ENCODE measurements around the gene KCNJ13.

The KCNJ13 gene

GRCh38 chr2:232776435-232776834 lies at the start of gene KCNJ13:
Gene KCNJ13 (minus strand): TSS chr2:232776565. CDS start chr2:232771362, 5,203 bp downstream.
- Histone ChIP-seq H3K27me3 (no peaks in the 10 kb centered on the region), H3K4me1 (peaks cover 1 to 16% (median 12%) of the 10 kb centered on the region in 10 experiments; a peak in 19 of 20 replicates), H3K4me3 (no peak within 1 kb of the TSS), H3K4me2 (no peak within 1 kb of the TSS), H3K9ac (no peak within 1 kb of the TSS), H3K36me3 (peaks cover 15 to 83% (median 50%) of the 10 kb centered on the region in 11 experiments; a peak in 21 of 22 replicates), H4K20me1 (no peaks in the 10 kb centered on the region; a peak in 4 of 22 replicates), H3K27ac (no peak within 1 kb of the TSS), H3K9me3 (replicated peaks in 1 of 11) (no peaks in the 10 kb centered on the region)
- no peak for TF ChIP-seq Cebpa-rat (IDR thresholded peaks at IDR 0.05)

- Histone ChIP-seq H3K9me3 (replicated peaks in 1 of 11) (no peaks in the 10 kb centered on the region), H3K4me1 (peaks cover 0 to 5% (median 0%) of the 10 kb centered on the region in 10 experiments; a peak in 1 of 20 replicates), H3K9ac (no peak overlapping the region), H4K20me1 (peaks cover 0 to 13% (median 0%) of the 10 kb centered on the region in 11 experiments; a peak in 3 of 22 replicates), H3K4me2 (no peak overlapping the region), H3K36me3 (peaks cover 92 to 100% (median 99%) of the 10 kb centered on the region in 11 experiments), H3K27me3 (no peaks in the 10 kb centered on the region), H3K27ac (no peak overlapping the region), H3K4me3 (no peak overlapping the region)
- TF ChIP-seq Cebpa-rat (IDR thresholded peaks at IDR 0.05), result no peak
Observed at GRCh38 chr2:232817756-232818155, 41.4 kb upstream of the KCNJ13 start.

- Histone ChIP-seq H4K20me1 (peaks cover 0 to 13% (median 0%) of the 10 kb centered on the region in 11 experiments; a peak in 3 of 22 replicates), H3K4me1 (peaks cover 0 to 5% (median 0%) of the 10 kb centered on the region in 10 experiments; a peak in 1 of 20 replicates), H3K9ac (no peak overlapping the region), H3K4me3 (no peak overlapping the region), H3K27ac (no peak overlapping the region), H3K9me3 (replicated peaks in 1 of 11) (no peaks in the 10 kb centered on the region), H3K36me3 (peaks cover 92 to 100% (median 99%) of the 10 kb centered on the region in 11 experiments), H3K4me2 (no peak overlapping the region), H3K27me3 (no peaks in the 10 kb centered on the region)
- no peak for TF ChIP-seq Cebpa-rat (IDR thresholded peaks at IDR 0.05)
Observed at GRCh38 chr2:232816657-232817056, 40.3 kb upstream of the KCNJ13 start.

GRCh38 chr2:232815569-232815968 lies 39.2 kb upstream of the KCNJ13 start:
- no peak overlapping the region for H3K27ac ChIP-seq
- H3K36me3 ChIP-seq, result peaks cover 94 to 100% (median 100%) of the 10 kb centered on the region in 11 experiments
- H3K9ac ChIP-seq, result no peak overlapping the region
- H3K4me2 ChIP-seq, result no peak overlapping the region
- no peaks in the 10 kb centered on the region for H3K27me3 ChIP-seq
- H4K20me1 ChIP-seq, result peaks cover 0 to 13% (median 0%) of the 10 kb centered on the region in 11 experiments; a peak in 3 of 22 replicates
- no peak for TF ChIP-seq Cebpa-rat (IDR thresholded peaks at IDR 0.05)
- H3K4me1 ChIP-seq, result peaks cover 0 to 5% (median 0%) of the 10 kb centered on the region in 10 experiments; a peak in 1 of 20 replicates
- no peaks in the 10 kb centered on the region for H3K9me3 ChIP-seq (replicated peaks in 1 of 11)
- no peak overlapping the region for H3K4me3 ChIP-seq

GRCh38 chr2:232810444-232810843 lies 34.1 kb upstream of the KCNJ13 start:
- no peak overlapping the region for H3K4me3 ChIP-seq
- H3K4me2 ChIP-seq, result no peak overlapping the region
- no peak for TF ChIP-seq Cebpa-rat (IDR thresholded peaks at IDR 0.05)
- H3K27me3 ChIP-seq, result no peaks in the 10 kb centered on the region
- no peaks in the 10 kb centered on the region for H3K4me1 ChIP-seq
- H3K27ac ChIP-seq, result no peak overlapping the region
- peaks cover 89 to 100% (median 98%) of the 10 kb centered on the region in 11 experiments for H3K36me3 ChIP-seq
- no peaks in the 10 kb centered on the region for H3K9me3 ChIP-seq (replicated peaks in 1 of 11)
- no peak overlapping the region for H3K9ac ChIP-seq
- peaks cover 0 to 11% (median 0%) of the 10 kb centered on the region in 11 experiments; a peak in 3 of 22 replicates for H4K20me1 ChIP-seq

- H3K9ac ChIP-seq, result no peak overlapping the region
- no peak for TF ChIP-seq Cebpa-rat (IDR thresholded peaks at IDR 0.05)
- peaks cover 86 to 100% (median 98%) of the 10 kb centered on the region in 11 experiments for H3K36me3 ChIP-seq
- no peak overlapping the region for H3K27ac ChIP-seq
- H3K27me3 ChIP-seq, result no peaks in the 10 kb centered on the region
- no peaks in the 10 kb centered on the region for H3K4me1 ChIP-seq
- H3K4me2 ChIP-seq, result no peak overlapping the region
- peaks cover 0 to 14% (median 0%) of the 10 kb centered on the region in 11 experiments; a peak in 4 of 22 replicates for H4K20me1 ChIP-seq
- H3K4me3 ChIP-seq, result no peak overlapping the region
- H3K9me3 ChIP-seq (replicated peaks in 1 of 11), result peaks cover 0 to 2% (median 0%) of the 10 kb centered on the region in 11 experiments; a peak in 1 of 22 replicates
Observed at GRCh38 chr2:232809349-232810124, 33.2 kb upstream of the KCNJ13 start.

GRCh38 chr2:232802091-232802490 lies 25.7 kb upstream of the KCNJ13 start:
- H3K9me3 ChIP-seq (replicated peaks in 1 of 11), result peaks cover 12 to 32% (median 27%) of the 10 kb centered on the region in 11 experiments
- H4K20me1 ChIP-seq, result peaks cover 0 to 14% (median 0%) of the 10 kb centered on the region in 11 experiments; a peak in 5 of 22 replicates
- peaks cover 75 to 95% (median 91%) of the 10 kb centered on the region in 11 experiments for H3K36me3 ChIP-seq
- H3K4me3 ChIP-seq, result no peak overlapping the region
- H3K4me2 ChIP-seq, result no peak overlapping the region
- H3K27ac ChIP-seq, result no peak overlapping the region
- H3K9ac ChIP-seq, result no peak overlapping the region
- TF ChIP-seq Cebpa-rat (IDR thresholded peaks at IDR 0.05), result no peak
- H3K27me3 ChIP-seq, result no peaks in the 10 kb centered on the region
- no peaks in the 10 kb centered on the region for H3K4me1 ChIP-seq

GRCh38 chr2:232800166-232800565 lies 23.8 kb upstream of the KCNJ13 start:
- Histone ChIP-seq H3K4me2 (no peak overlapping the region), H4K20me1 (peaks cover 0 to 14% (median 0%) of the 10 kb centered on the region in 11 experiments; a peak in 4 of 22 replicates), H3K9me3 (replicated peaks in 1 of 11) (peaks cover 12 to 32% (median 27%) of the 10 kb centered on the region in 11 experiments), H3K27ac (no peak overlapping the region), H3K4me1 (no peaks in the 10 kb centered on the region), H3K9ac (no peak overlapping the region), H3K4me3 (no peak overlapping the region), H3K27me3 (no peaks in the 10 kb centered on the region), H3K36me3 (peaks cover 75 to 95% (median 92%) of the 10 kb centered on the region in 11 experiments)
- TF ChIP-seq Cebpa-rat (IDR thresholded peaks at IDR 0.05), result no peak

GRCh38 chr2:232798187-232798586 lies 21.8 kb upstream of the KCNJ13 start:
- Histone ChIP-seq H3K4me2 (no peak overlapping the region), H3K9me3 (replicated peaks in 1 of 11) (peaks cover 12 to 30% (median 27%) of the 10 kb centered on the region in 11 experiments), H3K27ac (no peak overlapping the region), H3K27me3 (no peaks in the 10 kb centered on the region), H3K4me3 (no peak overlapping the region), H3K9ac (no peak overlapping the region), H4K20me1 (peaks cover 0 to 6% (median 0%) of the 10 kb centered on the region in 11 experiments; a peak in 3 of 22 replicates), H3K36me3 (peaks cover 89 to 100% (median 99%) of the 10 kb centered on the region in 11 experiments), H3K4me1 (no peaks in the 10 kb centered on the region)
- TF ChIP-seq Cebpa-rat (IDR thresholded peaks at IDR 0.05), result no peak

Data from BLaER1 treated with 17β-estradiol and CSF1 and Interleukin-3, amounts not matched to agents 10 nM and 100 nM (cell line).